Stomach (tissue), 4 donors: ENCODE measurements around the gene SORL1.

Experiments
- CTCF ChIP-seq, 7 experiments: fragments of 450-650 bp in 4 of 7; fragments of 200-600 bp in 3 of 7; sonication (generic) in 3 of 7; IDR thresholded peaks; one replicate each; pipeline ENCODE4 v1.5.1; 2016 to 2019; ENCODE audit warnings: antibody characterized with exemption in 7 of 7, control low read depth in 2 of 7, mild to moderate bottlenecking in 1 of 7
- EP300 ChIP-seq: sonication (generic); formaldehyde crosslinking; IDR thresholded peaks from one replicate; pipeline ENCODE4 v1.6.1; 2017; ENCODE audit warnings: antibody characterized with exemption
- POLR2A ChIP-seq, 4 donors: fragments of 450-650 bp; IDR thresholded peaks; one replicate each; pipeline ENCODE4 v1.6.1; 2016; ENCODE audit warnings: antibody characterized with exemption in 4 of 4, control low read depth in 2 of 4, mild to moderate bottlenecking in 1 of 4, moderate library complexity in 1 of 4
- POLR2AphosphoS5 ChIP-seq, 3 donors: sonication (generic); formaldehyde crosslinking; IDR thresholded peaks; one replicate each; pipeline ENCODE4 v1.6.1; 2016; ENCODE audit warnings: antibody characterized with exemption in 3 of 3

GRCh38 chr11:121408830-121409229 is 43.3 kb upstream of the SORL1 start:
- TF ChIP-seq CTCF (IDR thresholded peaks at IDR 0.05), result no peak
- TF ChIP-seq EP300, result no peak
- no peak for TF ChIP-seq POLR2A (IDR thresholded peaks at IDR 0.05)
- TF ChIP-seq POLR2AphosphoS5 (IDR thresholded peaks at IDR 0.05), result no peak
